HG02798 (cell line): ENCODE results near the gene CACNA1E.
A peak's percentile ranks its signal among the peaks of the same experiment; 100 is the strongest.

Experiments
- ATAC-seq: cut with Tn5 transposase; IDR thresholded peaks from one replicate; pipeline ENCODE4 v1.9.1; 2021; ENCODE audit warnings: mild to moderate bottlenecking; ENCODE audit not compliant: unreplicated experiment, poor library complexity

The CACNA1E gene

GRCh38 chr1:181669246-181669645, 185.9 kb downstream of the CACNA1E start:
- no peak for ATAC-seq

GRCh38 chr1:181674617-181675016, 191.3 kb downstream of the CACNA1E start:
- no peak for ATAC-seq

- ATAC-seq: no peak
These were observed 192.0 kb downstream of the CACNA1E start for GRCh38 chr1:181675091-181675917.

- ATAC-seq: no peak
These were observed 192.5 kb downstream of the CACNA1E start for GRCh38 chr1:181675918-181676190.

GRCh38 chr1:181676269-181676668, 193.0 kb downstream of the CACNA1E start:
- ATAC-seq: peak; percentile 69

GRCh38 chr1:181680332-181680731, 197.0 kb downstream of the CACNA1E start:
- no peak for ATAC-seq

GRCh38 chr1:181680871-181681270, 197.6 kb downstream of the CACNA1E start:
- ATAC-seq: no peak

GRCh38 chr1:181685211-181685610, 201.9 kb downstream of the CACNA1E start:
- no peak for ATAC-seq

- no peak for ATAC-seq
These were observed 218.6 kb downstream of the CACNA1E start for GRCh38 chr1:181701891-181702290.

- no peak for ATAC-seq
These were observed 221.2 kb downstream of the CACNA1E start for GRCh38 chr1:181704546-181704945.

GRCh38 chr1:181711820-181712219, 228.5 kb downstream of the CACNA1E start:
- ATAC-seq: no peak

- no peak for ATAC-seq
These were observed 229.4 kb downstream of the CACNA1E start for GRCh38 chr1:181712711-181713110.

- ATAC-seq: no peak
These were observed 231.1 kb downstream of the CACNA1E start for GRCh38 chr1:181714428-181714827.

- ATAC-seq: no peak
These were observed 234.7 kb downstream of the CACNA1E start for GRCh38 chr1:181718034-181718433.

GRCh38 chr1:181726320-181727012, 243.1 kb downstream of the CACNA1E start:
- ATAC-seq: no peak

- no peak for ATAC-seq
These were observed 247.3 kb downstream of the CACNA1E start for GRCh38 chr1:181730606-181731005.

- no peak for ATAC-seq
These were observed 249.1 kb downstream of the CACNA1E start for GRCh38 chr1:181732218-181732990.

GRCh38 chr1:181733486-181733885, 250.2 kb downstream of the CACNA1E start:
- ATAC-seq: no peak

- no peak for ATAC-seq
These were observed 253.7 kb downstream of the CACNA1E start for GRCh38 chr1:181737056-181737455.

GRCh38 chr1:181739214-181739613, 255.9 kb downstream of the CACNA1E start:
- no peak for ATAC-seq

- no peak for ATAC-seq
These were observed 259.1 kb downstream of the CACNA1E start for GRCh38 chr1:181742426-181742825.
